Dermis lymphatic vessel endothelial cell (primary cell): ENCODE data around the gene FSIP2. TPM values are rescaled to one million over a fixed set of nuclear protein-coding genes. Genes with fewer than 3 reads are reported as not detected.

Source experiments
- total RNA-seq: library from RNA; depleted of rRNA; stranded (reverse); fragments of >200 nt; gene quantifications from 2 replicates; pipeline ENCODE4 v1.2.1, GENCODE V29; 2014

FSIP2 gene, protein sequence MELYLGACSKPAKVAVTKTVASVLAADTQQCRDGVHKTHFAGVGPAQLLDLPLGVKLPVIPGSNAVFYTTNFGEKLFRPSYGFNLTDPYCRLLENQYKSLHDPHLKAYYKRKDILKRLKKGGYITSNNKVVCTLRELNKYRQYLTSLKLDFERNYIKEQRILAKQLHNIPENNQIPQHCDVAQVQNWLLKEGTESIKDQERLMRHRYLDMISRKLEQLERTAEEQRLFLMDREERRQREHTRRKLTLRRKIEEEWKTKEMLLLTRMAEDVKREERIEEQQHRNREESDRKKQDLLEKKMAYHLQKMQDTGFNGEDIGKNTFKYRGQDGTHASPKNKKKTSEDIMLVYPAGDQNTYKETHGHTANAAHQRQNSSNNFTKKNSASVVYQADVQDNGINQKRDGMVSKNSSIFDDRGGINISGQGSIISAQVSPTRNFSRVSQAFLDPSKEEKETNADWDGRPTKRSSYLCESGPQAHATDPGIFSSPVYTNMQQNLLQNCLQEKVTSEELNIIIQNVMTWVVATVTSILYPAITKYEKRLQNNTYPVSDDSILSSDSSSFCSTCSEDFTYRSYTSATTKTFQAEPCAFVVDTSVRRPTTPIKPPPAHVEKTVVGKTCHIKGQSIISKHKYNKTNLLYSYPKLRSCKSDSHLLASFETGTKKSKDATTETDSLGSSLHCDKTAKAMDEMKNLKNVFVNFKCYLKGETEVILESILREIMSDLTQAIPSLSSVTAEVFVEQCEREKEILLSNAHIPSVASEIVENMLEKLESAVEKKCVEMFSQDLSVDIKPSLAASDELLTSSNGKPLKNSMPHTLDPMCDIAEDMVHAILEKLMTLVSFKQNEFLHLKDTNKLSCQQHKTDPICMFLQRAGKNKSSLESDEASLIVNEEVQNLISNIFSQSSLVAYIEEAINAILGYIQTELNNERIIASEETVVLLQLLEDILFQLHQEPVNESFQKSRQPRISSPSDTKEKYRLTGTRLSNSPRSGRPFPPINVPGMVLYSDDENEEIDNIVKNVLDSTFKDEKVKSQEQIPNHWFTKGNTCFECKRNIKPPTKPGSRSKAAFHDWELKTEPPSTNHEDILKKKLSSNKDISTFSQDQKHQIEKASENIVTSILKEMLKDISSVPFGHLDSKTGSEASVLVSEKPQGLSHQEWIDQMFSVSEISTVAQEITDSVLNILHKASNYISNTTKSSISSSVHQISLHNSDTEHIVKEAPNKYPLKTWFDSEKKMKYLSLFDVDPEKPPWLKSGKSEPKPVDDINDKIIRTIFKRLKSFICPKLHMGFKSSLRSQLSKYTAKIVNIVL (N-terminal part only)
- total RNA-seq: under 0.01 TPM in 2 replicates

DNA sequence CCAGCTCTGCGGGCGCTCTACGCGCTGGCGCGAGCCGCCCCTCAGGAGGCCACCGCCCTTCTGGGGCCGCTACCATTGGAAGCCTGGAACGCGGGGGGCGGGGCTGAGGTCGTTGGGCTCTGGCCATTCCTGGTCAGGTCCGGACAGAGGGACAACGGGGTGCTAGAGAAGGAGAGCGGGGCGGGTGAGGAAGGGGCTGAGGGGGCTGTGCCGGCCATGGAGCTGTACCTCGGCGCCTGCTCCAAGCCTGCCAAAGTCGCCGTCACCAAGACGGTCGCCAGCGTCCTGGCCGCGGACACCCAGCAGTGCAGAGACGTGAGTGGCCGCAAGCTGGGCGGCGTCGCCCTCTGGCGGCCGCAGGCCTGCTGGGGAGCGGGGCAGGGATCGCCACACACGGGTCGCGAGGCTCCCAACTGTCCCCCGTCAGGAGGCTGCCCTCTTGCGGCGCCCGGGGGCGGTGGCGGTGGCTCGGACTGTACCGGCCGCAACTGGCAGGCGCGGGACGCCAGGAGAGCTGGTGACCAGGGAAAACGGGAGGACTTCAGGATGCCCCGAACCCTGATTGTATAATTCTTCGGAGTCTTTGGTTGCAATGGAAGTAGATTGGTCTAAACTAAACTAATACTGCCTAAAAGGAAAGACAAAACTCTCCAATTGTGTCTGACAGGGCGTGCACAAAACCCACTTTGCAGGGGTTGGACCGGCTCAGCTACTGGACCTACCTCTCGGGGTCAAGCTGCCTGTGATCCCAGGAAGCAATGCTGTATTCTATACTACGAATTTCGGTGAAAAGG is at the start of gene FSIP2:
FSIP2 (plus strand) TSS at position 126 of the 794 bp plus-strand sequence; CDS start at position 217, 91 bp downstream.

